Measurements from ENCODE around the gene KRAS.
"Not testable (repeated sequence)": the region's sequence is repeated elsewhere in the genome, so short reads cannot be mapped to it uniquely, and the experiment has no call there.

KRAS gene

DNA sequence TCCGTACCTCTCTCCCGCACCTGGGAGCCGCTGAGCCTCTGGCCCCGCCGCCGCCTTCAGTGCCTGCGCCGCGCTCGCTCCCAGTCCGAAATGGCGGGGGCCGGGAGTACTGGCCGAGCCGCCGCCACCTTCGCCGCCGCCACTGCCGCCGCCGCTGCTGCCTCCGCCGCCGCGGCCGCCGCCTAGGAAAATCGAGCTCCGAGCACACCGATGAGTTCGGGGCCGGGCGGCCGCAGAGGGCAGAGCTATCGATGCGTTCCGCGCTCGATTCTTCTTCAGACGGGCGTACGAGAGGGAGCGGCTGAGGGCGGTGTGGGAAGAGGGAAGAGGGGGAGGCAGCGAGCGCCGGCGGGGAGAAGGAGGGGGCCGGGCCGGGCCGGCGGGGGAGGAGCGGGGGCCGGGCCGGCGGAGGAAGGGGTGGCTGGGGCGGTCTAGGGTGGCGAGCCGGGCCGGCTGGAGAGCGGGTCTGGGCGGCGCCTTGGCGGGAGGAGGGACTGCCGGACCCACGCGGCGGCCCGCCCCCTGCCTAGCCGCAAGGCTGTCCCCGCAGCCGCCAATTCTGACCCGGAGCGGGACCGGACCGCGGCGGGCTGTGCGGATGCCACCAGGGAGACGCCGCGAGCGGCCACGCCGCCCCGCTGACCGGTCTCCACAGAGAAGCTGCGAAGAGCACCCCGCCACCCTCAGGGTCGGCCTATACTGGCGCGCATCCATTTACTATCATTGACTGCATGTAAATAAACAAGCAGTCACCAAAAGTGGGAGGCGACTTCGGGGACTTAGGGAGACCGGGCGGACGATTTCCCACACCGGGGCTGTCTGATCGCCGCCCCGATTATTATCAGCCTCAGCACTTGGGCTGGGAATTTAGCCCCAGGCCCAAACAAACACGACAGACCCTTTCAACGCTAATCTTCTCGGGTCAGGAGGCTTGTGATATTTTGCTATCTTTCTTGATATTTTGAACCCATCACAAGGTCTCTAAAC is at the start of gene KRAS:
Gene KRAS (minus strand): TSS at position 186 of the 987 bp plus-strand sequence.
- peak; percentile 91 for DNase-seq

DNA sequence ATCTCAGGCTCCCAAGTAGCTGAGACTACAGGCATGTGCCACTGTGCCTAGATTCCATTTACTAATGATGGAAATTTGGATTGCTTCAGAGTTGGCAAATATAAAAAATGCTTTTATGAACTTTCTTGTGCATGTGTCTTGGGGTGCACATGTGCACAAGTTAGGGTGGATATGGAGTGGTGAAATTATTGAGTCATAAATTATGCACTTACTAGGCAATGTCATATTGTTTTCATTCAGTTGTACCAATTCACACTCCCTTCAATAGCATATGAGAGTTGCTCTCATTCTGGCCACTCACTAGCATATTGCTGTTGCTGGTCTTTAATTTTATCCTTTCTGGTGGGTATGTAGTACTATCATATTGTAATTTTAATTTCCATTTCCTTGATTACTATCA is 45.7 kb upstream of the KRAS start:
- no peak for DNase-seq

DNA sequence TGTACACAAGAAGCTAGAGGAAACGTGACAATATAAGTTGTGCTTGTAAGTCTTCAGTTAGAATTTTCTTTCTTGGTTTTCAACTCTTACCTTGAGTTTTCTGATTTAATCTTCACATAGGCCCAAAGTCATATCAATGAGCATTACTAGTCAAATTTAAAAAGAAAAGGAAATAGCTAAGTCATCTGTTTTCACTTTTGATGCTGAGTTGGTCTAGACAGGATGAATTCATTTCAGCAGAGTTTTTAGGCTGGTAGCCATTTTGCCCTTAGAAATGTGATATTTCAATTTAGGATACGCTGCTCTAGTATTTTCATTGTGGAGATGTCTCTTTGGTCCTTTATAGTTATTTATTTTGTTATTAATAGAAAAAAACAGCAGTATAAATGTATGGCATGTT is 44.6 kb upstream of the KRAS start:
- no peak for DNase-seq

DNA sequence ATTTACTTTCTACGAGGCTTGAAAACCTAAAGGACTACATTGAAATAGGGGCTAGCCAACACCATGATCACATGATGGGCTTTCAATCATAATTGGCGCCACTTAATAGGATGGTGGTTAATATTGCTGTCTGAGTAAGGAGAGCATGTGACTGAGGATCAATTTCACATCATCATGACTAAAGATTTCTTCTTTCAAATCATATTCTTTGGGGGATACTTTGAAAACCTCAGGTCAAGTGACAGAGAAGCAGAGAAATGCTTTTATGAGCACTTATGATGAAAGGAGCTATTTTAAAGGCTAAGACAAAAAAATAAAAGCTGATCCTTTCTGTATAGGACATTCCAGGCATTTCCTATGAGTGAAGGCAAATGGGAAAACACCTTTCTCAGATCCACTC is 42.9 kb upstream of the KRAS start:
- DNase-seq: no peak

DNA sequence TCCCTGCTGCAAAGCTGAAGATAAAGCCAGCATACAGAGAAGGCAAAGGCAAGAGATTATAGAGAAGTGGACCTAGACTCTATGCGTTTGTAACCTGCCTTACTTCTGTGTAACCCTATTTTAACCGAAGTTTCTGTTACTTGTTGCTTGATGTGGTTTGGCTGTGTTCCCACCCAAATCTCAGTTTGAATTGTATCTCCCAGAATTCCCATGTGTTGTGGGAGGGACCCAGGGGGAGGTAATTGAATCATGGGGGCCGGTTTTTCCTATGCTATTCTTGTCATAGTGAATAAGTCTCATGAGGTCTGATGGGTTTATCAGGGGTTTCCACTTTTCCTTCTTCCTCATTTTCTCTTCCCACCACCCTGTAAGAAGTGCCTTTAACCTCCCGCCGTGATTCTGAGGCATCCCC is 42.1 kb upstream of the KRAS start:
- not testable (repeated sequence) for DNase-seq

DNA sequence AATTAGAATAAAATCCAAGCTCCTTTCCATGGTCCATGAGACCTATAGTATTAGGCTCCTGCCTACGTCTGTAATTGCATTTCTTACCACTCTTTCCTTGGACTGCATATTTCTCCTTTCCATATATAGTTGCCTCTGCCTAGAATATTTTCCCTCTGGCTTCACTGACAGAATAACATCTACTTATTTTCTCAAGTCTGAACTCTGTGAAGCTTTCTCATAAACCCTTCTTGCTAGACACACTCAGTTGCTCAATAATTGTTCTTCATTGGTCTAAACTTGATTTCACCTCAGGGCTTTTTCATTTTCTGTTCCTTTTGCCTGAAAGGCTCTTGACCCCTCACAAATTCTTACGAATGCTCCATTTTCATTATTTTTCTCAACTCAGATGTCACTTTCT is 36.9 kb upstream of the KRAS start:
- DNase-seq: no peak

DNA sequence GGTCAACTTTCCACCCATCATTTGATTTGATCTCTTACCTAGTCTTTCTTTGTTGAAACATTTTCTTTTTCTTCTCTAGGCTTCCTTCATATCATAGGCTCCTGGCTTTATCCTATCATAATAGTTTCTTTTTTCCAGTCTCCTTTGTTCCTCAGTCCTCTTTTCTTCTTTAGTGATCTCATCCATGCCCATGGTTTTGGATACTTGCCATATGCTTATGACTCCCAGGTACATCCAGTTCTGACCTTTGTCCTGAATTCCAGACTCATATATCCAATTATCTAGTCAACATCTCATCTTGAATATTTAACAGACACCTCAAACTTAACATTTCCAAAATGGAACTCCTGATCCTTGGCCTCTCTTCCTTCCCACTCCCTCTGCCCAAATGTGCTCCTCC is 36.1 kb upstream of the KRAS start:
- DNase-seq: no peak

DNA sequence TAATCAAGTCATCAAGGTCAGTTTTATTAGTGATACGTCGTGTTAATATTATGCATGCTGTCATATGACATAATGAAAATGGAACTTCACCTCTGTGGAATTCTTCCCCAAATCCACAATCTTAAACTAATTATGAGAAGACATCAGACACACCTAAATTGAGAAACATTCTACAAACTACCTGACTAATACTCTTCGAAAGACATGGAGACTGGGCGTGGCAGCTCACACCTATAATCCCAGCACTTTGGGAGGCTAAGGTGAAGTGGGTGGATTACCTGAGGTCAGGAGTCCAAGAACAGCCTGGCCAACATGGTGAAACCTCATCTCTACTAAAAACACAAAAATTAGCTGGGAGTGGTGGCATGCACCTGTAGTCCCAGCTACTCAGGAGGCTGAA is 33.3 kb upstream of the KRAS start:
- DNase-seq: no peak

DNA sequence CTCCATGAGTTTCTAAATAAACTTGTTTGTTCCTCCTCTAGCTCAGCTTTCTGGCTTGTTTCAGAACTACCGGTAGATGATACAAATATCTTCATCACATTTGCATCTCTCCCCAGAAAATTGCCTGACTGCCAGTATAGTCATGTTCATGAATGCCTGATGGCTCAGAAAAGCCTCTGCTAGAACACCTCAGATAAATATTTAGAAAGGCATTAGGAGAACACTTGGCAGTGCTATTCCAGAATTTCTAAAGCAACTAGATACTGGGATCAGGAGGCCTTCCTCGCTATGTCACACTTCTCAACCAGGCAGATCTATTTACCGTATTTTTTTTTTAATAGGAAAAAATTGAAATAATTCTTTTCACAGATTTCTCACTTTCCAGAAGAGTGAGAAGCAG is 32.3 kb upstream of the KRAS start:
- no peak for DNase-seq

DNA sequence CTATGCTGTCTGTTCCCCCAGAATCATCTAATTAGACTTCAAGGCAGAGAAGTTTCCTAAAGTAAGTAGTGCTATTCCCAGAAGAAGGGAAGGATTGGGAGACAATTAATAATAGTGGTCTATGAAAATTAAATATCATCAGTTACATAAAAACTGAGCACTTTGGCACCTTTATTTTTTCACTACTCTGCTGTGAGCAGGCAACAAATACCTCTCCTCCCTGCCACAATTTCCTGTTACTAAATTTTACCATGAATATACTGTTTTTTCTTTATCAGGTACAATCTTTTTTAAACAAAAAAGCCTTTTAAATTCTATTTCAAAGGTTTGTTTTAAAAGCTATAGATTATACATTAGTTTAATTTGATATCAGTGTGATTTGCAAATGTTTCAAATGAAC is 29.4 kb upstream of the KRAS start:
- DNase-seq: no peak

DNA sequence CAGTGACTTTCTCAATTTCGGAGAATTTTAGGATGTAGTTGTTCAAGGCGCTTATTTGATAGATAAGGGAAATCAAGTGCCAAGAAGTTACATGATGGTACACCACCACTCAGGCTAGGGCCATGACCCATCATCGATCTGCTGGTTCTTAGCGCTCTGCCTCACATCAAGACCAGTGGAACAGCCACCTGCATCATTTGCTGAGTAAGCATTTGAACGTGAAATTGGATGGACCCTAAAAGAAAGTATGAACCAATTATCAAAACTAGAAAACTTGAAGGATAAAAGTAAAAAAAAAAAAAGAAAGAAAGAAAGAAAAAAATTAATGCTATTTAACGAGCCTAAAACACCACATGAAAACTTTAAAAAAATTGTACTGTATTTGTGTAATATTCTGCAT is 27.5 kb upstream of the KRAS start:
- no peak for DNase-seq

DNA sequence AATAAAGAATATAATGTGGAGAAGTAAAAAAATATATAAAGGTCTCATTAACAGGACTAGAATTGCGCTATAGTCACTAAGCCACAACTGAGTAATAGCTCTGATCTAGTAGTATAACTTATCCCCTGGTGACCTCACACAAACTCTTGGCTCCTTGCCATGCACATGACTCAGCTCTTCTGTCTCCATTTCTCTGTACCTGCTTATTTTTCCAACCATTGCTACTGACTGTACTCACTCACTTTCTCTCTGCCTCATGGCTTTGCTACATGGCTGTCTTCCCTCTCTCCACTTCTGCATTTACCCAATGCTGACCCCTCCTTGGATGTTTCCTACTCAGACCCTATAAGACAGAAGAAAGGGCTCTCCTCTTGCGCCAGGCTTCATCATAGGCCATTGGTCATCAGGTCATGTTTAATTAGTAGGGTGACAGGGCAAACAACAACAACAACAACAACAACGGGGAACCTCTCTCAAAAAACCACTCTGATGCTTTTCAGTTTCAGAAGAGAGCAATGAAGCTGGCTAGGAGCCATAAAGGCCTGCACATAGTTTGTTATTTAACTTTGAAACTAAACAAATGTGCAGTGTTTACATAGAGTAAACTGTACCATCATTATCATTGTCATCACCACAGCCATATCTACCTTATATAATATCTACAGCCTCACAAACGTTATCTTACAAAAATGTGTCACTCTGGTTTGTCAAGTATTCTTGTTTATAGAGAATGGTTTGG is 25.6 kb upstream of the KRAS start:
- DNase-seq: no peak

DNA sequence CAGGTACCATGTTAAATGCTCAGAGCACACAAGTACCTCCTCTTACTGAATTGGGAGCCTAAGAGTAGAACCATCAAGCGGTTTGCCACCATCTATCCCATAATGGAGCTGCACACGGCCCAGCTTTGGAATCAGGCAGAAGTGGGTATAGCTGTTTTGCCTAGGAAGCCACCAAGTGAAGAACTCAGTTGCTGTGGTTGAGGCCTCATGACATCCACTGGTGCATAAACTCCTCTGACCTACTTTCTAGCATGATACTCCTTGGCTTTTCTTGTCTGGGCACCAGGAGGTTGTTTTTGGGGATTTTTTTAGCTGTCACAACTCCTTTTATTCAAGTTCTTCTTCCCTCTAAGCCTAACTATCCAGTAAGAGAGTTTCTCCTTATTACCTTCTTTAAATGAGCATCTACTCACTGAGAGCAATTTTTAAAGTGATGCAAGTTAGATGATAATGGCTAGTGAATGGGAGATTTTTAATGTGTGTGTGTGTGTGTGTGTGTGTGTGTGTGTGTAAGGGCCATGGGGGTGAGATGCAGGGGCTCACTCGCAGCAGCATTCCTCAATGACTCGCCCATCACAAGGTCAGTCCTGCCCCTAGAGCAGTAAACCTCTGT is 20.9 kb upstream of the KRAS start:
- DNase-seq: no peak

DNA sequence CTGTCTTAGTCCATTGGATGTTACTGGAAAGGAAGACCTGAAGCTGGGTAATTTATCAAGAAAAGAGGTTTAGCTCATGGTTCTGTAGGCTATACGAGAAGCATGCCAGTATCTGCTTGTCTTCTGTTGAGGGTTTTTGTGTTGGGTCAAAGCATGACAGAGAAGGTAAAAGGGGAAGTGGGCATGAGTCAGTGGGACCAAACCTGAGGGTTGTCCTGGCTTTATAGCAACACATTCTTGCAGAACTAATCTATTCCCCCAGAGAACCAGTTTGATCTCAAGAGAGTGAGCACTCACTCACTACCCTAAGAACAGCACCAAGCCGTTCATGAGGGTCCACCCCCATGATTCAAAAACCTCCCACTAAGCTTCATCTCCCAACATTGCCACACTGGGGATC is 19.0 kb upstream of the KRAS start:
- DNase-seq: no peak

DNA sequence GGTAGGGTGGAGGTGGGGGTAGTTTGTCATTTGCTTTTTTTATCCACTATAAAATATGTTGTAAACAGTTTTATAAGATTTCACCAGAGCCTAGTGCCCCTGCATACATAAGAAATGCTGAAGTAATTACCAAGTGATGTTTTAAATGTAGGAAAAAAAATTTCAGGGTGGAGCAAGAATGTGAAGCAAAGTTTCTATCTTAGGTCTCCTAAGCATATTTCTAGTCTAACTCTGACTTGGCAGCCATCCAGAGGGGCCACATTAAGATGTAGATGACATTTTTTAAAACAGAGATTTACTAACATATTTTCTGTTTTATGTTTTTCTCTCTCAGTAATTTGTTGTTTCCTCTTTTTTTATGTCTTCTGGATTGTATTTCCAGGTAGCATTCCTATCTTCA is 15.8 kb upstream of the KRAS start:
- DNase-seq: no peak

DNA sequence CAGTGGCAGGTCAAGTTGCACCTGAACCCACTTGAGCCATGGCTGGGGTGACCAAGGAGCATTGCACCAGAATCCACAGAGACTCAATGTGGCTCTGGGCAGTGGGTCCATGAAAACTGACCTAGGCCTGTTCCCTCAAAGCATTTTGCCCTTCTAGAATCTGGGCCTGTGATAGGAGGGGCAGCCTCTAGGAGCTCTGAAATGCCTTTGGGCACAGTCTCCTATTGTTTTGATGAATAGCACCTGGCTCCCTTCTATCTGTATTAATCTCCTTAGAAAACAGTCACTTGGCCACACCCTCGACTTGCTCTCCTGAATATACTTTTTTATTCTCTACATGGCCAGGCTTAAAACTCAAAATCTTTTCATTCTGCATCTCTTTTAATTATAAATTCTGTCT is 14.1 kb upstream of the KRAS start:
- no peak for DNase-seq

DNA sequence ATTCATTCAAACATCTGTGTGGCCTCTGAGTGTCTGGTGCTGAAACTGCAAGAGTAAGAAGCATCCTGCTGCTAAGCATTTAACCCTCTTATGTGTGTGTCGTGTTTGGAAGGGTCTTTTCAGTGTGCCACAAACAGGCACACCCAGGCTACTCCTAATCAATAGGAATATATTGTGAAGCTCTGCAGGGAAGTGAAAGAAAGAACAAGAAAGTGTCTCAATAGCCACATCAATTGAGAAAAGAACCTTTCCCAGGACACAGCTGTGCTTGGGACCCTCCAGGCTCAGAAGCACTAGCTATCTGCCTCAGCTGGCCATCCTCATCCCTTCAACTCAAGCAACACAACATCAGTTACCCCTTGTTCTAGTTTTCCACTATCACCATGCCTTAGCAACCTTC is 13.4 kb upstream of the KRAS start:
- DNase-seq: no peak

DNA sequence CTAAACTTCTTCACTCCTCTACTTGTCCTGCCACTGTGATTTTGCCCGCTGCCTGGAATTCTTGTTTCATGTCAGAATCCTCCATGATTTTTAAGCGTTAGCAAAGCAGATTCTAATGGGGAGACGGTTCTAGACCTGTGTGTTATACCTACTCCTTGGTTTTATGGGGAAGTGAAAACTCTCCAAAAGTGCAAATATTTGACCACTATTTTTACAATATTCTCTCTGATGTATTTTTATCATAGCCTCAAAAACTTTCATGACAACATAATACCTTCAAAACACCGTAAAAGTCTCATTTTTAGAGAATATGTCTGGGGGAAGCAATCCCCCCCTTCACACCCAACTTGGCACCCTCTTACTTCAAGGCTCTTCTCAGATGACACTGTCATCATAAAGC is 12.9 kb upstream of the KRAS start:
- DNase-seq: no peak

DNA sequence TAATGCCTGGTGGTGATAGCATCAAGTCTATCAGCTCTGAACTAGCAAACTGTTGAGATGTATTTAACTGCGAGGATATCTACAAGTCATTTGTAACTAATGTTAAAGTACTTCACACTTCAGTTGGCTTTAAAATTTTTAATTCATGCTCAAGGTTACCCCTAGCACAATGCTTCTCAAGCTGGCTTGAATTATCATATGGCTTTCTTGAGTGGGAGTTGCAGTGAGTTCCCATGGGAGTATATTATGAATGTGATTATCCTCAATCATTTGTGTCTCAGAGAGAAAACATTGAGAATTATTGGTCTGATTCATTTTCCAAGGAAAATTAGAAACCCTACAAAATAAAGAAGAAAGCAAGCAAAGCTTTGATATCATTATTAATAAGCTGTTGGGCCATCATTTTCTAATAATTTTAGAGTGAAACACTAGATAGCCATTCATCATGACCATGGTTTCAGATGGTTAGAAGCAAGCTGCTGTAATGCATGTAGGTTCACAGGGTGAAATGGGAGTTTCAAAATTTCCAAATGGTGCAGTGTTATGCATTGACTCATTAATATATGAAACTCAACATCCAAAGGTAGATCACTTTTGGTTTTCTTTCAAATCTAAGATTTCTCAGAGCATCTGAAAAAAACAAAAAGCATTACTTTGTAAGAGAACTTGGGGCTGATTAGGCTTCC is 11.8 kb upstream of the KRAS start:
- DNase-seq: no peak

DNA sequence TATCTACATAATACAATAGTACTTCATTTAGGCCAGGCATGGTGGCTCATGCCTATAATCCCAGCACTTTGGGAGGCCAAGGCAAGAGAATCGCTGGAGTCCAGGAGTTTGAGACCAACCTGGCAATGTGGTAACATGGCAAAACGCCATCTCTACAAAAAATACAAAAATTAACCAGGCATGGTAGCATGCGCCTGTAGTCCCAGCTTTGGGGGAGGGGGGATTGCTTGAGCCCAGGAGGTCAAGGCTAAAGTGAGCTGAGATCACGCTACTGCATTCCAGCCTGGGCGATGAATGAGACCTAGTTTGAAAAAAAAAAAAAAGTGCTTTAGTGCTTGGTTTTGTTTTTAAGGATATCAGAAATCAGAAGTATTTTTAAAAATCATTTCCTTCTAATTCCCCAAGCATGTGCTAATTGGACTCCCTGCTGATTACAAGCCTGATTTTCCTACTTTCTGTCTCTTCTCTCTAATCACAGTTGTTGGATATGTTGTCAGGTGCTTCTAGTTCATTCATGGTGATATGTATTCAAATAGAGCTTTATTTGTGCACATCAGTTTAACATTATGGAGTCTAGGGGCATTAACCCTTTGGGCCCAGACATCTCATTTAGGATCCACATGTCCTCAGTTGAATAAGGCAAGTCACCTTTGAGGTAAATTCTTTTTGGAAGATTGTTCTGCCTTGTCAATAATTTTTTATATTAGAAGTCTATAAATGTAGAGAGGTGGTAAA is 7.0 kb upstream of the KRAS start:
- DNase-seq: no peak

DNA sequence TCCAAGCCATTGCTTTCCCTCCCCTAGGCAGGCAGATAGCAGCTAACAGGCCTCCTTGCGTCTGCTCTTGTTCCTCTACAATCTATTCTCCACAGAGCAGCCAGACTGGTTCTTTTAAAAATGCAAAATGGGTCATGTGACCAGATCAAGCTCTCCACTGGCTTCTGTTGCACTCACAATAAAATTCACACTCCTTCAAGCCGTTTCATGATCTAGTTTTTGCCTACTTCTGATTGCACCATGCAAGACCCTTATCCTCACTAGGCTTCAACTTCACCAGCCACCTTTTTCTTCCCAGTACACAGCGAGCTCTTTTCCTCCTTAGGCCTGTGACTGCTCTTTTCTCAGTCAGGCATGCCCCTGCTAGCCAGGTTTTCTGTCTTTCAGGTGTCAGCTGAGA is 6.1 kb upstream of the KRAS start:
- DNase-seq: no peak

DNA sequence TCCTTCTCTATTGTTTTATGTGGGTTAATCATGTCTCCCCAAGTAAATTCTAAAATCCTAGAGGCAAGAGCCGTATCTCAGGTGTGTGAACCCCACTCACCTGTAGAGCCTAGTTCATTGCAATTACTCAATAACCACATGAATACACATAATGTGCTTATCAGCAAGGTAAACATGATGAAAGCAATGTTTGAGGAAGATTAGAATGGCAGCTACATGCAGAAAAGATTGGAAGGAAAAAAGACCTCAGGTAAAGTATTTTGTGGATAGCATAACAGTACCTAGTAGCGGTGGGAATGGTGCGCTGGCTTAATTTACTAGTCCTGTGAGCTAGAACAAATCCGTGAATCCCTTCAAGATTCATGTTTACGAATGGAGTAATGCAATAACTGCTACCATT is 5.3 kb upstream of the KRAS start:
- no peak for DNase-seq
